Measurements from ENCODE around the gene RACK1.
"Not testable (repeated sequence)": the region's sequence is repeated elsewhere in the genome, so short reads cannot be mapped to it uniquely, and the experiment has no call there.

RACK1 gene

GRCh38 chr5:181243564-181244343 lies at the start of gene RACK1:
Gene RACK1 (minus strand): TSS chr5:181243906. CDS start chr5:181243800, 106 bp downstream.
- DNase-seq (ENCODE audit: low read depth), result peak; percentile 85

GRCh38 chr5:181287331-181287730 lies 43.6 kb upstream of the RACK1 start:
- not testable (repeated sequence) for DNase-seq (ENCODE audit: low read depth)

GRCh38 chr5:181285962-181286705 lies 42.4 kb upstream of the RACK1 start:
- not testable (repeated sequence) for DNase-seq (ENCODE audit: low read depth)

GRCh38 chr5:181283841-181284755 lies 40.4 kb upstream of the RACK1 start:
- DNase-seq (ENCODE audit: low read depth), result not testable (repeated sequence)

GRCh38 chr5:181283347-181283746 lies 39.6 kb upstream of the RACK1 start:
- no peak for DNase-seq (ENCODE audit: low read depth)

GRCh38 chr5:181282874-181283273 lies 39.2 kb upstream of the RACK1 start:
- no peak for DNase-seq (ENCODE audit: low read depth)

- not testable (repeated sequence) for DNase-seq (ENCODE audit: low read depth)
These were observed 38.7 kb upstream of the RACK1 start for GRCh38 chr5:181282415-181282814.

GRCh38 chr5:181281984-181282316 lies 38.2 kb upstream of the RACK1 start:
- DNase-seq (ENCODE audit: low read depth), result no peak

GRCh38 chr5:181281077-181281983 lies 37.6 kb upstream of the RACK1 start:
- no peak for DNase-seq (ENCODE audit: low read depth)

- DNase-seq (ENCODE audit: low read depth), result no peak
These were observed 36.6 kb upstream of the RACK1 start for GRCh38 chr5:181280251-181280762.

GRCh38 chr5:181273433-181273744 lies 29.7 kb upstream of the RACK1 start:
- not testable (repeated sequence) for DNase-seq (ENCODE audit: low read depth)

GRCh38 chr5:181271081-181271480 lies 27.4 kb upstream of the RACK1 start:
- no peak for DNase-seq (ENCODE audit: low read depth)

- DNase-seq (ENCODE audit: low read depth), result not testable (repeated sequence)
These were observed 24.2 kb upstream of the RACK1 start for GRCh38 chr5:181267907-181268306.

- DNase-seq (ENCODE audit: low read depth), result not testable (repeated sequence)
These were observed 23.7 kb upstream of the RACK1 start for GRCh38 chr5:181267291-181267904.

GRCh38 chr5:181265092-181265671 lies 21.5 kb upstream of the RACK1 start:
- no peak for DNase-seq (ENCODE audit: low read depth)

GRCh38 chr5:181263633-181264032 lies 19.9 kb upstream of the RACK1 start:
- no peak for DNase-seq (ENCODE audit: low read depth)

- DNase-seq (ENCODE audit: low read depth), result peak; percentile 69
These were observed 17.8 kb upstream of the RACK1 start for GRCh38 chr5:181261320-181262049.

- DNase-seq (ENCODE audit: low read depth), result peak; percentile 85
These were observed 17.1 kb upstream of the RACK1 start, which contains the start of gene TRIM52 for GRCh38 chr5:181260720-181261319. Gene TRIM52 (minus strand): TSS chr5:181261143. CDS start chr5:181260813, 330 bp downstream.

All from activated T-cell treated with anti-CD3 and anti-CD28 coated beads for 24 hours (primary cell).